K562 (cell line): ENCODE measurements around the gene TNFAIP8L2. TPM values are rescaled to one million over a fixed set of nuclear protein-coding genes. Genes with fewer than 3 reads are reported as not detected.

Experiments used
- CBFA2T2 ChIP-seq: fragments of 450-650 bp; conservative IDR thresholded peaks from 2 replicates; pipeline ENCODE4 v1.6.1; 2017; ENCODE audit warnings: mild to moderate bottlenecking
- CLOCK ChIP-seq: fragments of 250-450 bp; sonication (Bioruptor Pico); IDR thresholded peaks from 2 replicates; pipeline ENCODE4 v1.4.0; 2020; ENCODE audit warnings: mild to moderate bottlenecking, moderate library complexity, borderline replicate concordance
- CREM ChIP-seq: IDR thresholded peaks from 2 replicates; pipeline ENCODE4 v1.6.1; 2014; ENCODE audit warnings: antibody characterized with exemption, low read depth
- FOSL1 ChIP-seq: fragments of 200-800 bp; sonication (Bioruptor generic); conservative IDR thresholded peaks from 2 replicates; pipeline ENCODE4 v1.6.1; 2016; ENCODE audit warnings: missing genetic modification characterization, missing compliant biosample characterization
- FOXM1 ChIP-seq, 2 experiments: fragments of 450-650 bp in 1 of 2; sonication (generic) in 1 of 2; formaldehyde crosslinking in 1 of 2; IDR thresholded peaks; 2 replicates each; pipeline versions ENCODE4 v1.6.1 to v1.9.0; 2017 to 2022; ENCODE audit warnings: low read depth in 2 of 2, mild to moderate bottlenecking in 2 of 2, missing genetic modification reagents in 1 of 2, moderate library complexity in 1 of 2
- HNRNPL ChIP-seq: fragments of 200-400 bp; formaldehyde crosslinking; IDR thresholded peaks from 2 replicates; pipeline ENCODE4 v1.6.1; 2017; ENCODE audit warnings: low read depth, mild to moderate bottlenecking, low read length
- MAZ ChIP-seq, 2 experiments: fragments of 450-650 bp in 1 of 2; sonication (generic) in 1 of 2; formaldehyde crosslinking; IDR thresholded peaks in 1 of 2; conservative IDR thresholded peaks in 1 of 2; 2 replicates each; pipeline versions ENCODE4 v1.4.0 to v1.5.0; 2020; ENCODE audit warnings: mild to moderate bottlenecking in 1 of 2, missing genetic modification reagents in 1 of 2
- MYBL2 ChIP-seq, 2 experiments: fragments of 450-650 bp in 1 of 2; sonication (generic) in 1 of 2; formaldehyde crosslinking in 1 of 2; IDR thresholded peaks; 2 replicates each; pipeline versions ENCODE4 v1.6.1 to v1.8.1; 2017 to 2022; ENCODE audit warnings: borderline replicate concordance in 1 of 2, inconsistent platforms in 1 of 2, low read depth in 1 of 2, mild to moderate bottlenecking in 1 of 2, missing genetic modification reagents in 1 of 2, moderate library complexity in 1 of 2
- MYNN ChIP-seq, 2 experiments: sonication (generic); formaldehyde crosslinking in 1 of 2; IDR thresholded peaks; 2 replicates each; pipeline versions ENCODE4 v1.5.0 to v1.6.1; 2016 to 2020; ENCODE audit warnings: antibody characterized with exemption in 1 of 2, missing genetic modification reagents in 1 of 2
- POLR2G ChIP-seq: fragments of 200-400 bp; formaldehyde crosslinking; IDR thresholded peaks from 2 replicates; pipeline ENCODE4 v1.6.1; 2017; ENCODE audit warnings: low read depth, mild to moderate bottlenecking, antibody characterized with exemption, low read length, moderate library complexity
- PRDM10 ChIP-seq: fragments of 450-650 bp; IDR thresholded peaks from 2 replicates; pipeline ENCODE4 v1.6.1; 2018; ENCODE audit not compliant: partially characterized antibody
- RBFOX2 ChIP-seq: fragments of 200-400 bp; formaldehyde crosslinking; IDR thresholded peaks from 2 replicates; pipeline ENCODE4 v1.6.1; 2017; ENCODE audit warnings: low read depth, mild to moderate bottlenecking, low read length, moderate library complexity
- TAF15 ChIP-seq: fragments of 200-400 bp; formaldehyde crosslinking; IDR thresholded peaks from 2 replicates; pipeline ENCODE4 v1.6.1; 2017; ENCODE audit warnings: mild to moderate bottlenecking, low read depth, low read length, moderate library complexity
- XRCC3 ChIP-seq: fragments of 450-650 bp; IDR thresholded peaks from 2 replicates; pipeline ENCODE4 v1.6.1; 2017; ENCODE audit warnings: mild to moderate bottlenecking, moderate library complexity
- XRCC4 ChIP-seq: IDR thresholded peaks from one replicate; pipeline ENCODE4 v1.6.1; 2011; ENCODE audit not compliant: insufficient read depth, insufficient read length; ENCODE audit errors: extremely low read depth
- ZBTB17 ChIP-seq: fragments of 450-650 bp; formaldehyde crosslinking; IDR thresholded peaks from 2 replicates; pipeline ENCODE4 v1.4.0; 2020; ENCODE audit warnings: mild to moderate bottlenecking
- ZFP1 ChIP-seq: fragments of 450-650 bp; formaldehyde crosslinking; IDR thresholded peaks from 2 replicates; pipeline ENCODE4 v1.4.0; 2020; ENCODE audit warnings: mild to moderate bottlenecking, mixed read lengths
- ZNF3 ChIP-seq: fragments of 250-450 bp; sonication (Bioruptor Pico); IDR thresholded peaks from 2 replicates; pipeline ENCODE4 v1.5.0; 2021; ENCODE audit warnings: mild to moderate bottlenecking, moderate library complexity
- ZNF316 ChIP-seq: fragments of 450-650 bp; IDR thresholded peaks from 2 replicates; pipeline ENCODE4 v1.6.1; 2016
- ZNF551 ChIP-seq: fragments of 250-450 bp; sonication (Bioruptor Pico); IDR thresholded peaks from 2 replicates; pipeline ENCODE4 v1.5.0; 2021; ENCODE audit warnings: mild to moderate bottlenecking, moderate library complexity
- ZNF584 ChIP-seq: fragments of 200-800 bp; sonication (Bioruptor generic); IDR thresholded peaks from 2 replicates; pipeline ENCODE4 v1.6.1; 2016; ENCODE audit warnings: low read depth, mild to moderate bottlenecking, missing genetic modification characterization, missing compliant biosample characterization
- ZNF644 ChIP-seq: fragments of 200-800 bp; sonication (Bioruptor generic); IDR thresholded peaks from 2 replicates; pipeline ENCODE4 v1.6.1; 2016; ENCODE audit warnings: low read depth, missing genetic modification characterization, missing compliant biosample characterization
- polyA plus RNA-seq, 8 experiments: library from polyadenylated mRNA; depleted of rRNA in 4 of 8; stranded (reverse) in 5 of 8; unstranded in 3 of 8; fragments of >200 nt; fragmentation: Nextera tagmentation in 2 of 8; fragmentation: Illumina TruSeq in 1 of 8; extraction: Ambion mirVana in 2 of 8; extraction: Trizol in 1 of 8; gene quantifications; 2 replicates each; pipeline versions ENCODE4 v1.2.1 to v1.2.3, GENCODE V29; 2011 to 2014; ENCODE audit warnings: inconsistent platforms in 1 of 8, missing spikeins in 1 of 8
- total RNA-seq, 7 experiments: library from RNA; depleted of rRNA in 6 of 7; stranded (reverse); fragments of >200 nt in 6 of 7; fragmentation: Illumina TruSeq in 2 of 7; extraction: Trizol in 2 of 7; gene quantifications; 2 replicates each; pipeline versions ENCODE4 v1.2.1 to v1.2.3, GENCODE V29; 2011 to 2021; ENCODE audit warnings: low replicate concordance in 1 of 7

The TNFAIP8L2 gene
- total and polyA plus RNA-seq, 9 of the 15 experiments (the other 6 are each of a cell fraction or from before 2014, with no cell fraction given), result 0.05 to 1.7 (median 0.52) TPM

GRCh38 chr1:151146412-151147131 is 9.9 kb upstream of the TNFAIP8L2 start, which contains the start of gene SEMA6C (continued):
- no peak for TF ChIP-seq MYBL2 (IDR thresholded peaks at IDR 0.05; ENCODE audit: low read depth)
- TF ChIP-seq MYBL2 (CRISPR knock-in tag; IDR thresholded peaks at IDR 0.05; ENCODE audit: borderline replicate concordance), result no peak
- no peak for TF ChIP-seq CLOCK (CRISPR knock-in tag)
- TF ChIP-seq ZNF584 (CRISPR knock-in tag), result no peak
- TF ChIP-seq FOSL1, result 0 out of 2 replicates have a peak, but pooled peaks have one; percentile 27
- 0 out of 2 replicates have a peak, but pooled peaks have one; percentile 23 for TF ChIP-seq ZBTB17 (CRISPR knock-in tag)
- TF ChIP-seq XRCC3, result no peak
- no peak for TF ChIP-seq PRDM10
- no peak for TF ChIP-seq HNRNPL
- no peak for TF ChIP-seq CBFA2T2
- TF ChIP-seq POLR2G, result peak; percentile 92
- TF ChIP-seq ZFP1 (CRISPR knock-in tag), result no peak
- TF ChIP-seq CREM, result 0 out of 2 replicates have a peak, but pooled peaks have one; percentile 2
- no peak for TF ChIP-seq ZNF644
- no peak for TF ChIP-seq FOXM1 (IDR thresholded peaks at IDR 0.05; ENCODE audit: low read depth)
- TF ChIP-seq FOXM1 (CRISPR knock-in tag; IDR thresholded peaks at IDR 0.05; ENCODE audit: low read depth), result no peak
- no peak for TF ChIP-seq ZNF3
- TF ChIP-seq RBFOX2, result peak; percentile 82
- TF ChIP-seq ZNF316, result no peak
- peak in 1 of 2 experiments; percentile 60; a peak in 2 of 4 replicates for TF ChIP-seq MAZ (CRISPR knock-in tag; conservative IDR thresholded peaks at IDR 0.05 in 1 of 2, IDR thresholded peaks at IDR 0.05 in 1 of 2)
- TF ChIP-seq TAF15, result no peak
- no peak for TF ChIP-seq MYNN (IDR thresholded peaks at IDR 0.05)
- no peak for TF ChIP-seq MYNN (CRISPR knock-in tag; IDR thresholded peaks at IDR 0.05)
- TF ChIP-seq XRCC4, result no peak
- TF ChIP-seq ZNF551 (CRISPR knock-in tag), result no peak
